ENCODE results near the gene FBXL5.

- TF ChIP-seq CTCF (conservative IDR thresholded peaks at IDR 0.05; ENCODE audit: low read depth, low read length) (no peak), EZH2 (IDR thresholded peaks at IDR 0.05; ENCODE audit: borderline replicate concordance, low read depth, low read length, poor library complexity, severe bottlenecking) (no peak)
These were observed 86.3 kb downstream of the FBXL5 start for GRCh38 chr4:15568821-15569220.
